Kidney epithelial cell (primary cell): ENCODE data around the gene SDC1. TPM values are rescaled to one million over a fixed set of nuclear protein-coding genes. Genes with fewer than 3 reads are reported as not detected.

ENCODE experiments used
- DNase-seq: peaks from one replicate; pipeline ENCODE4 v3.0.0-alpha.2; 2010; ENCODE audit warnings: low read depth
- H3K27me3 ChIP-seq: 2 replicates; pipeline ENCODE4 v1.6.0; 2011; ENCODE audit warnings: low read length; ENCODE audit not compliant: control insufficient read depth, insufficient read depth
- H3K36me3 ChIP-seq: 2 replicates; pipeline ENCODE4 v1.5.1; 2011; ENCODE audit warnings: low read length; ENCODE audit not compliant: control insufficient read depth, insufficient read depth
- H3K4me3 ChIP-seq: 2 replicates; pipeline ENCODE4 v1.5.1; 2011; ENCODE audit warnings: low read depth, mild to moderate bottlenecking, control low read depth, low read length
- total RNA-seq: library from RNA; depleted of rRNA; stranded (reverse); fragments of >200 nt; gene quantifications from 2 replicates; pipeline ENCODE4 v1.2.3, GENCODE V29; 2015
- TF ChIP-seq, protein P1 (sequence below): IDR thresholded peaks from 2 replicates; pipeline ENCODE4 v1.5.1; 2011; ENCODE audit warnings: mild to moderate bottlenecking, moderate library complexity, low read length, control low read depth, inconsistent platforms; ENCODE audit not compliant: insufficient read depth, poor library complexity, severe bottlenecking

SDC1 gene
- total RNA-seq, 1 donor from 2014 or later, result 184 TPM

DNA sequence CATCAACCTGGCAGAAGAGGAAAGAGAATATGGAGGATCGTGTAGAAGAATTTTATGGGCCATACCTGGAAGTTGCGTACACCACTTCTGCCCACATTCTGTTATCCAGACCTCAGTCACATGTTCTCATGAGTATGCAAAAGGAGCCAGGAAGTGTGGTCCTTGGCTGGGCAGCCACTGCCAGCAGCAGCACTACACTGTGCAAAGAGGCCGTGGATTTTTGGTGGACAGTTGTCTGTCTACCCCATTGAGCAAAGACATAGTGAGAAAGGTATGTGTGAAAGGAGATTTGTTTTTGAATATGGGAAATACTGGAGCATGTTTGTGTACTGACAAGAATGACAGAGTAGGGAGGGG is 68.1 kb downstream of the SDC1 start:
- TF ChIP-seq, protein P1, sequence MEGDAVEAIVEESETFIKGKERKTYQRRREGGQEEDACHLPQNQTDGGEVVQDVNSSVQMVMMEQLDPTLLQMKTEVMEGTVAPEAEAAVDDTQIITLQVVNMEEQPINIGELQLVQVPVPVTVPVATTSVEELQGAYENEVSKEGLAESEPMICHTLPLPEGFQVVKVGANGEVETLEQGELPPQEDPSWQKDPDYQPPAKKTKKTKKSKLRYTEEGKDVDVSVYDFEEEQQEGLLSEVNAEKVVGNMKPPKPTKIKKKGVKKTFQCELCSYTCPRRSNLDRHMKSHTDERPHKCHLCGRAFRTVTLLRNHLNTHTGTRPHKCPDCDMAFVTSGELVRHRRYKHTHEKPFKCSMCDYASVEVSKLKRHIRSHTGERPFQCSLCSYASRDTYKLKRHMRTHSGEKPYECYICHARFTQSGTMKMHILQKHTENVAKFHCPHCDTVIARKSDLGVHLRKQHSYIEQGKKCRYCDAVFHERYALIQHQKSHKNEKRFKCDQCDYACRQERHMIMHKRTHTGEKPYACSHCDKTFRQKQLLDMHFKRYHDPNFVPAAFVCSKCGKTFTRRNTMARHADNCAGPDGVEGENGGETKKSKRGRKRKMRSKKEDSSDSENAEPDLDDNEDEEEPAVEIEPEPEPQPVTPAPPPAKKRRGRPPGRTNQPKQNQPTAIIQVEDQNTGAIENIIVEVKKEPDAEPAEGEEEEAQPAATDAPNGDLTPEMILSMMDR, result no peak
- no peak for DNase-seq
- no peaks in the 10 kb centered on the region for H3K27me3 ChIP-seq

DNA sequence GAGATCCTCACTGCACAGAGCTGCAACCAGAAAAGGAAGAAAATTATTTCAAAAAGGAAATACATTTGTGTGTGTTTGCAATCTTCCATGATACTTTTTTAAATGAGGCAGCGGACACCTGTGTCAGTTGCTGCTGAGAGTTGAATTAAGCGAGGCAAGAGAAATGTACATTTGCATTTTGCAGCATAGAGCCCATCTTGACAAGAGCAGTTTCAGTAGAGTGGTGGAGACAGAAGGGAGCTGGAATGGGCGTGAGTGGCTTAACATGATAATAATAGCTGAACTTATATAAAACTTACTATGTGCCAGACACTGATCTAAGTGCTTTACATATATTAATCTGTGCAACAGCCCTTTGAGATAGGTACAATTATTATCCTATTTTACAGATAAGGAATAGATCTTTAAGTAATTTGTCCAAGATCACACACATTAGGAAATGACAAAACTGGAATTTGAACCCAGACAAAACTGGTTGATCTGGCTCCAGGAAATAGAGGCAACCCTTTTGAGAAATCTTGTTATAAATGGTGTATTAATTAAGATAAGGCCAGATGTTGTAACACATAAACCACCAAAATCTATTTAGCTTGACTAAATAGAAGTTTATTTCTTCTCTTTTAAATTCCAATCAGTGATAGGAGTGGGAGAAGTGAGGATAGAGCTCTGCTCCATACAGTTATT is 68.7 kb downstream of the SDC1 start:
- no peak overlapping the region for H3K4me3 ChIP-seq
- TF ChIP-seq, protein P1, result no peak

More for the DNA sequence above, 68.1 kb downstream of the SDC1 start:
- Histone ChIP-seq H3K4me3 (no peak overlapping the region), H3K36me3 (no peaks in the 10 kb centered on the region)

DNA sequence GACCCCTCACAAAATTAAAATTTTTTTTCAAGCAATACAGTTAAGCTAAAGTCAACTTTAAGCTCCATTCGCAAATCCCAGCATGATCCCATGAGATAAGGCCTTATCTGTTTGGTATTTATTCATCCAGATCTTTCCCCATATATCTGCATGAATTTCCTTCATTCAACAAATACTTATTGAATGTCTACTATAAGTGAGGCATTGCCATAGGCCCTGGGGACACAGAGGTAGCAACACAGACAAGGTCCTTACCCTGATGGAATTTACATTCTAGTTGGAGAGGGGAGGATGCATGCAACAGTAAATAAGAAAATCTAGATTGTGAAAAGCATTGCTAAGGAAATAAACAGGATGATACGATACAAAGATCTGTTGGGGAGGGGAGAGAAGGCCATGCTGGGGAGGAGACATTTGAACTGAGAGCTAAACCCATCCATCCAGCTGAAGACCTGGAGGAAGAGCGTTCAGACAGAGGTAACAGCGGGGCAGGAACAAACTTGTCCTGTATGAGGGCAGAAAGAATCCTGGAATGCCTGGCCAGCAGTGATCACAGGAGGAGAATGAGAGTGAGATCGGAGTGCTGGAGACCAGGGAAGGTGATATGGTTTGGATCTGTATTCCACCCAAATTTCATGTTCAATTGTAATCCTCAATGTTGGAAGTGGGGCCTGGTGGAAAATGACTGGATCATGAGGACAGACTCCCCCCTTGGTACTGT is 71.6 kb downstream of the SDC1 start:
- no peaks in the 10 kb centered on the region for H3K36me3 ChIP-seq
- TF ChIP-seq, protein P1, result no peak
- no peaks in the 10 kb centered on the region for H3K27me3 ChIP-seq
- no peak overlapping the region for H3K4me3 ChIP-seq
- DNase-seq, result no peak

More for the DNA sequence above, 68.7 kb downstream of the SDC1 start:
- DNase-seq, result no peak
- Histone ChIP-seq H3K27me3 (no peaks in the 10 kb centered on the region), H3K36me3 (no peaks in the 10 kb centered on the region)

DNA sequence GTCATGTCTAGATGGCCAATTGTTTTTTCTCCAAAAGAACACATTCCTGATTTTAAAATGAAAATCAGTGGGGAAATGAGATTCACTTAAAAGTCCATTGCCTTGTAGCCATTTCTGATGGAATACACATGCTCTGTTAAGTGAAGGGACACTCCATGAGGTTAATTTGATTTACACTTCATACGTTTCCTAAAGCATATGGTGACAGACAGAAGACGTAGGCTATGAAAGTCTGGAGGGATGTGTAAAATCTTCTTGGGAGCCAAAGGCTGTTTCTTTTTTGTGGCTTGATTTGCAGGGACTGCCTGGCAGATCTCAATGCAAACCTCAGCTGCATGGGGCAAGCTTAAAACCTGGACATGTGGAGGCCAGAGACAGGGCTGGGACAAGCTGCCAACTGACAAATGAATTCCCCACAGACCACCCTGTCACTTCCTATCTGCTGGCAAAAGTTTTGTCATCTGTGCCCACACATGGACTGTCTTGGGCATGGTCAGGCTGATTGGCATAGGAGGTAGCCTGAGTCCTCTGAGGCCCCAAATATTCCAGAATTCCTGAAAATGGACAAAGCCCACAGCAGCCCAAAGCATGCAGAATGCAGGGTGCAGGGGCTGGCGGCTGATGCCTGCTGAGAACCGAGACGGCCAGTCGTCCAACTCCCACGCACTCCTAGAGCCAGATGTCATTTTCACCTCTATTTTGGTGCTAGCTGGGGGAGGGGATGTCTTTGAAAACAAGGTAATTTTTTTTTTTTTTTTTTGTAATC is 73.9 kb downstream of the SDC1 start:
- H3K27me3 ChIP-seq, result no peaks in the 10 kb centered on the region
- TF ChIP-seq, protein P1, result no peak
- no peak overlapping the region for H3K4me3 ChIP-seq
- no peak for DNase-seq
- H3K36me3 ChIP-seq, result no peaks in the 10 kb centered on the region

Other genes starting within 250 kb of the SDC1 start
- gene WDR35, start 235.0 kb downstream of the SDC1 start, total RNA-seq, result 13.6 and 17.5 TPM in 2 replicates
- 7.6 TPM in 2 replicates for gene MATN3, start 212.5 kb downstream of the SDC1 start, total RNA-seq
- gene LAPTM4A, start 173.5 kb downstream of the SDC1 start, total RNA-seq, result 140 and 141 TPM in 2 replicates
- 41.3 and 44.2 TPM in 2 replicates for gene PUM2, start 125.7 kb upstream of the SDC1 start, total RNA-seq
- gene RHOB, start 221.9 kb upstream of the SDC1 start, total RNA-seq, result 204 and 245 TPM in 2 replicates